ENCODE data around the gene DGKA. TPM values are rescaled to one million over a fixed set of nuclear protein-coding genes. Genes with fewer than 3 reads are reported as not detected.

The DGKA gene
- polyA plus RNA-seq, 1 of the 3 experiments (the other 2 are of a cell fraction): 75.9 TPM

GRCh38 chr12:55929306-55929791 is 1.6 kb upstream of the DGKA start:
- no peaks in the 10 kb centered on the region for H4K20me1 ChIP-seq (ENCODE audit: insufficient read depth)
- no peak overlapping the region for H2AFZ ChIP-seq (ENCODE audit: low read depth)
- H3K4me1 ChIP-seq (ENCODE audit: control insufficient read depth in 1 of 2, insufficient read depth in 2 of 2, low read depth in 1 of 2, low read length in 1 of 2): peaks cover 29 to 42% of the 10 kb centered on the region in 2 experiments; a peak in 3 of 4 replicates
- no peaks in the 10 kb centered on the region for H3K9me3 ChIP-seq
- WGBS (ENCODE audit: low lambda C conversion rate): 81% methylated on average over 8 of the region's 8 CpGs
- no peak overlapping the region for H3K27ac ChIP-seq (ENCODE audit: low read depth in 2 of 2, low read length in 1 of 2)
- no peaks in the 10 kb centered on the region for H3K27me3 ChIP-seq (ENCODE audit: insufficient read depth)
- no peak overlapping the region for H3K4me3 ChIP-seq (ENCODE audit: low read depth in 2 of 2, low read length in 1 of 2)
- no peak overlapping the region for H3K4me2 ChIP-seq
- no peaks in the 10 kb centered on the region for H3K9me2 ChIP-seq
- peaks cover 34% of the 10 kb centered on the region for H3F3A ChIP-seq (replicated peaks; ENCODE audit: insufficient read depth)
- peaks cover 71% of the 10 kb centered on the region for H3K79me2 ChIP-seq (ENCODE audit: insufficient read depth)
- POLR2A ChIA-PET: interaction anchor here (4.2 kb wide), 1 partner anchor 99 kb away, joined by 39 read pairs; the partner anchor contains the start of gene DNAJC14
- peak overlapping the region; percentile 15; the same call in 1 of the 2 replicates for H3K9ac ChIP-seq
- no peak for DNase-seq
- TF ChIP-seq GATA2 (CRISPR knock-in tag; IDR thresholded peaks at IDR 0.05): no peak
- no peak for TF ChIP-seq NRF1 (IDR thresholded peaks at IDR 0.05; ENCODE audit: low read depth, low read length)
- TF ChIP-seq RXRA (IDR thresholded peaks at IDR 0.05; ENCODE audit: borderline replicate concordance, low read depth): no peak
- no peak for TF ChIP-seq FOXJ3 (CRISPR knock-in tag; IDR thresholded peaks at IDR 0.05)
- TF ChIP-seq ELF1 (IDR thresholded peaks at IDR 0.05): no peak
- TF ChIP-seq RAD21 (IDR thresholded peaks at IDR 0.05; ENCODE audit: low read length): no peak
- no peak for TF ChIP-seq PBX3 (IDR thresholded peaks at IDR 0.05)
- TF ChIP-seq GABPA (IDR thresholded peaks at IDR 0.05; ENCODE audit: low read depth): no peak
- no peak for TF ChIP-seq MXI1 (IDR thresholded peaks at IDR 0.05; ENCODE audit: low read depth, low read length)
- TF ChIP-seq SMC3 (IDR thresholded peaks at IDR 0.05; ENCODE audit: low read depth, low read length): no peak
- TF ChIP-seq MEF2A (IDR thresholded peaks at IDR 0.05; ENCODE audit: borderline replicate concordance, low read depth): no peak
- no peak for TF ChIP-seq JUND (IDR thresholded peaks at IDR 0.05)
- no peak for TF ChIP-seq SIN3A (IDR thresholded peaks at IDR 0.05; ENCODE audit: borderline replicate concordance, low read depth, low read length)
- no peaks in the 10 kb centered on the region for H3K36me3 ChIP-seq (replicated peaks in 1 of 2; ENCODE audit: control insufficient read depth in 1 of 2, insufficient read depth in 2 of 2, low read length in 1 of 2)
- CTCF ChIA-PET: interaction anchor here (0.9 to 6.4 kb wide), 8 partner anchors 10 to 191 kb away, joined by 3 to 51 read pairs (median 16); partner anchors contain the start of gene DNAJC14

- Histone ChIP-seq H3K9ac (peak overlapping the region; percentile 69), H2AFZ (ENCODE audit: low read depth) (peak overlapping the region; percentile 73), H3K79me2 (ENCODE audit: insufficient read depth) (peaks cover 52% of the 10 kb centered on the region), H3K4me2 (peak overlapping the region; percentile 90), H3F3A (replicated peaks; ENCODE audit: insufficient read depth) (peaks cover 26% of the 10 kb centered on the region), H3K4me3 (ENCODE audit: low read depth in 2 of 2, low read length in 1 of 2) (peak overlapping the region; percentile 64 to 72), H3K36me3 (replicated peaks in 1 of 2; ENCODE audit: control insufficient read depth in 1 of 2, insufficient read depth in 2 of 2, low read length in 1 of 2) (no peaks in the 10 kb centered on the region), H3K9me2 (no peaks in the 10 kb centered on the region), H3K9me3 (no peaks in the 10 kb centered on the region), H3K4me1 (ENCODE audit: control insufficient read depth in 1 of 2, insufficient read depth in 2 of 2, low read depth in 1 of 2, low read length in 1 of 2) (peaks cover 19 to 32% of the 10 kb centered on the region in 2 experiments; a peak in 3 of 4 replicates), H4K20me1 (ENCODE audit: insufficient read depth) (no peaks in the 10 kb centered on the region), H3K27ac (ENCODE audit: low read depth in 2 of 2, low read length in 1 of 2) (peak overlapping the region; percentile 79 to 80), H3K27me3 (ENCODE audit: insufficient read depth) (no peaks in the 10 kb centered on the region)
- no peak for TF ChIP-seq CHD2 (IDR thresholded peaks at IDR 0.05; ENCODE audit: low read length, partially characterized antibody)
- no peak for TF ChIP-seq CTCF (IDR thresholded peaks at IDR 0.05)
- no peak for TF ChIP-seq MEF2A (IDR thresholded peaks at IDR 0.05; ENCODE audit: borderline replicate concordance, low read depth)
- no peak for TF ChIP-seq PBX3 (IDR thresholded peaks at IDR 0.05)
- no peak for TF ChIP-seq IRF3 (IDR thresholded peaks at IDR 0.05; ENCODE audit: low read depth, low read length)
- no peak for TF ChIP-seq FOXM1 (IDR thresholded peaks at IDR 0.05; ENCODE audit: low read depth)
- no peak for TF ChIP-seq GABPA (IDR thresholded peaks at IDR 0.05; ENCODE audit: low read depth)
- TF ChIP-seq RFX5 (IDR thresholded peaks at IDR 0.05; ENCODE audit: low read length): no peak
- no peak for TF ChIP-seq YY1 (IDR thresholded peaks at IDR 0.05; ENCODE audit: low read depth)
- no peak for TF ChIP-seq RXRA (IDR thresholded peaks at IDR 0.05; ENCODE audit: borderline replicate concordance, low read depth)
- TF ChIP-seq TEAD4 (IDR thresholded peaks at IDR 0.05; ENCODE audit: borderline replicate concordance, insufficient read depth): no peak
- no peak for TF ChIP-seq NFIC (IDR thresholded peaks at IDR 0.05; ENCODE audit: borderline replicate concordance)
- WGBS (ENCODE audit: low lambda C conversion rate): 29% methylated on average over 10 of the region's 10 CpGs
- CTCF ChIA-PET: interaction anchor here (0.8 to 3.6 kb wide), 13 partner anchors 9 to 1896 kb away, joined by 3 to 37 read pairs (median 4); partner anchors contain the start of genes DNAJC14 and SARNP
- DNase-seq: no peak
- POLR2A ChIA-PET: interaction anchor here (0.8 to 2.2 kb wide), 5 partner anchors 42 to 193 kb away, joined by 3 to 8 read pairs (median 5); partner anchors contain the start of genes DNAJC14, ORMDL2, RAB5B and SARNP
These were observed 386 bp downstream of the DGKA start for GRCh38 chr12:55931317-55931779.
